Endothelial cell of umbilical vein (primary cell): ENCODE results near the gene NEDD4L. TPM values are rescaled to one million over a fixed set of nuclear protein-coding genes. Genes with fewer than 3 reads are reported as not detected.

Experiments used
- BruUV-seq: library from RNA; stranded (reverse); fragments of 400-500 nt; replicated peaks from 2 replicates; lab custom pipeline; 2021; lab: Mats Ljungman, UMichigan
- CTCF ChIA-PET: fragments of 300-600, 350-600 bp; sonication (Branson Sonifier 250); formaldehyde crosslinking; loops from one replicate; lab custom pipeline; 2021; ENCODE audit warnings: antibody characterized with exemption, inconsistent platforms; lab: Charles Lee
- POLR2A ChIA-PET: fragments of 300-600, 350-600 bp; sonication (Branson Sonifier 250); formaldehyde crosslinking; loops from one replicate; lab custom pipeline; 2021; ENCODE audit warnings: antibody characterized with exemption, inconsistent platforms; lab: Charles Lee
- DNase-seq: peaks from one replicate; pipeline ENCODE4 v3.0.0-alpha.2; 2011; ENCODE audit warnings: low read depth, low spot score
- FAIRE-seq: peaks from 2 replicates; lab custom pipeline; 2011; peaks lifted over from hg19 to GRCh38; lab: Jason Lieb, UNC
- H2AFZ ChIP-seq: 2 replicates; pipeline ENCODE4 v1.6.0; 2012; ENCODE audit warnings: low read depth, low read length, control low read depth, inconsistent platforms
- H3K27ac ChIP-seq: 2 replicates; pipeline ENCODE4 v1.5.1; 2011; ENCODE audit warnings: low read depth, mild to moderate bottlenecking, control low read depth, low read length, moderate library complexity; ENCODE audit not compliant: insufficient read depth
- H3K27me3 ChIP-seq, 2 experiments: 2 replicates each; pipeline versions ENCODE4 v1.6.0 to v1.6.1; 2011; ENCODE audit warnings: low read length in 2 of 2, mixed read lengths in 1 of 2; ENCODE audit not compliant: control insufficient read depth in 2 of 2, insufficient read depth in 2 of 2
- H3K36me3 ChIP-seq, 2 experiments: 2 replicates in 1 of 2; 3 replicates in 1 of 2; pipeline ENCODE4 v1.5.1; 2011; ENCODE audit warnings: low read length in 2 of 2, mild to moderate bottlenecking in 1 of 2, moderate library complexity in 1 of 2; ENCODE audit not compliant: control insufficient read depth in 2 of 2, insufficient read depth in 2 of 2; ENCODE audit errors: extremely low read depth in 1 of 2
- H3K4me1 ChIP-seq: 3 replicates; pipeline ENCODE4 v1.5.1; 2011; ENCODE audit warnings: mild to moderate bottlenecking, low read length; ENCODE audit not compliant: control insufficient read depth, insufficient read depth; ENCODE audit errors: extremely low read depth
- H3K4me2 ChIP-seq: 2 replicates; pipeline ENCODE4 v1.6.1; 2011; ENCODE audit warnings: low read length, control low read depth, mixed read lengths; ENCODE audit not compliant: insufficient read depth
- H3K4me3 ChIP-seq, 3 experiments: fragments of 200-600 bp in 1 of 3; sonication (generic), shearing (Covaris generic) in 1 of 3; replicated peaks in 1 of 3; 2 replicates each; pipeline ENCODE4 v1.5.1; 2011 to 2016; ENCODE audit warnings: control low read depth in 3 of 3, low read length in 3 of 3, mild to moderate bottlenecking in 2 of 3, inconsistent platforms in 1 of 3, low read depth in 1 of 3, moderate library complexity in 1 of 3; ENCODE audit not compliant: insufficient read depth in 1 of 3
- H3K79me2 ChIP-seq: 2 replicates; pipeline ENCODE4 v1.6.0; 2012; ENCODE audit warnings: low read length, inconsistent platforms; ENCODE audit not compliant: control insufficient read depth, insufficient read depth
- H3K9ac ChIP-seq: replicated peaks from 2 replicates; pipeline ENCODE3; 2011; ENCODE audit warnings: low read length, control low read depth; ENCODE audit not compliant: insufficient read depth; ENCODE audit errors: extremely low read depth
- H3K9me1 ChIP-seq: replicated peaks from 3 replicates; pipeline ENCODE4 v1.6.0; 2011; ENCODE audit warnings: mild to moderate bottlenecking, low read length; ENCODE audit not compliant: control insufficient read depth, insufficient read depth; ENCODE audit errors: extremely low read depth
- H3K9me3 ChIP-seq: replicated peaks from 2 replicates; pipeline ENCODE4 v1.5.1; 2012; ENCODE audit warnings: low read length, inconsistent platforms; ENCODE audit not compliant: control insufficient read depth, insufficient read depth
- H4K20me1 ChIP-seq: replicated peaks from 2 replicates; pipeline ENCODE3; 2011; ENCODE audit warnings: mild to moderate bottlenecking, low read length; ENCODE audit not compliant: control insufficient read depth, insufficient read depth; ENCODE audit errors: extremely low read depth
- CTCF ChIP-seq, 2 donors: IDR thresholded peaks; 1 replicate in 1 of 2; 2 replicates in 1 of 2; pipeline ENCODE4 v1.5.1; 2011; ENCODE audit warnings: low read length in 2 of 2, mild to moderate bottlenecking in 2 of 2, moderate library complexity in 2 of 2, control low read depth in 1 of 2, inconsistent platforms in 1 of 2, low read depth in 1 of 2; ENCODE audit not compliant: insufficient read depth in 1 of 2; ENCODE audit errors: extremely low read depth in 1 of 2
- EZH2 ChIP-seq: IDR thresholded peaks from 2 replicates; pipeline ENCODE4 v1.6.1; 2012; ENCODE audit warnings: borderline replicate concordance, low read depth, mild to moderate bottlenecking, moderate library complexity, low read length, inconsistent platforms; ENCODE audit not compliant: severe bottlenecking
- FOS ChIP-seq: IDR thresholded peaks from 2 replicates; pipeline ENCODE4 v1.6.1; 2011; ENCODE audit warnings: mild to moderate bottlenecking, low read length, moderate library complexity, borderline replicate concordance; ENCODE audit not compliant: insufficient read depth
- GATA2 ChIP-seq: IDR thresholded peaks from 2 replicates; pipeline ENCODE4 v1.7.0; 2011; ENCODE audit warnings: low read depth, mild to moderate bottlenecking, moderate library complexity, mixed read lengths, low read length; ENCODE audit not compliant: insufficient read length, insufficient read depth
- JUN ChIP-seq: IDR thresholded peaks from 2 replicates; pipeline ENCODE4 v1.6.1; 2011; ENCODE audit warnings: borderline replicate concordance, low read depth; ENCODE audit not compliant: insufficient read length, insufficient read depth
- MAX ChIP-seq: IDR thresholded peaks from 2 replicates; pipeline ENCODE4 v1.6.1; 2011; ENCODE audit not compliant: insufficient read depth, insufficient read length
- MYC ChIP-seq: IDR thresholded peaks from one replicate; pipeline ENCODE4 v1.6.1; 2011; ENCODE audit warnings: mild to moderate bottlenecking, low read depth, low read length
- POLR2A ChIP-seq: IDR thresholded peaks from 2 replicates; pipeline ENCODE4 v1.6.1; 2012; ENCODE audit warnings: low read depth, mild to moderate bottlenecking, control low read depth, low read length
- POLR2AphosphoS5 ChIP-seq: IDR thresholded peaks from 2 replicates; pipeline ENCODE4 v1.6.1; 2012; ENCODE audit warnings: low read depth, mild to moderate bottlenecking, control low read depth, low read length, moderate library complexity; ENCODE audit not compliant: insufficient read depth
- dilution Hi-C: fragments of 300-500 bp; cut with MboI; formaldehyde crosslinking; loops from one replicate; pipeline ENCODE4 v1.15.0; 2019; ENCODE audit warnings: low sequenced_read_pairs; ENCODE audit not compliant: extremely low pct_ligation_motif_present
- intact Hi-C: fragments of 100-400 bp; cut with micrococcal nuclease; formaldehyde crosslinking; loops from one replicate; pipeline ENCODE4 v1.10.0; 2022
- polyA plus RNA-seq, 4 experiments: library from polyadenylated mRNA; depleted of rRNA in 3 of 4; stranded (reverse) in 3 of 4; unstranded in 1 of 4; fragments of >200 nt; gene quantifications; 2 replicates each; pipeline versions ENCODE4 v1.2.1 to v1.2.3, GENCODE V29; 2011 to 2012; ENCODE audit warnings: missing spikeins in 1 of 4
- total RNA-seq: library from RNA; stranded (reverse); gene quantifications from 2 replicates; pipeline ENCODE4 v1.2.3, GENCODE V29; 2021

Gene NEDD4L
- total and polyA plus RNA-seq, 2 donors (not counting 3 experiments of a cell fraction or from before 2014, with no cell fraction given) = 20.5 to 78.9 TPM

- CTCF ChIA-PET = interaction anchor here (0.7 to 1.2 kb wide), 3 partner anchors 15 to 122 kb away, joined by 3 to 4 read pairs (median 3); no protein-coding TSS in a partner anchor
- Histone ChIP-seq H3K9ac (no peak overlapping the region), H3K79me2 (no peaks in the 10 kb centered on the region), H3K36me3 (no peaks in the 10 kb centered on the region), H3K4me3 (no peak overlapping the region), H3K9me1 (no peaks in the 10 kb centered on the region), H4K20me1 (no peaks in the 10 kb centered on the region), H3K27ac (no peak overlapping the region), H3K9me3 (no peaks in the 10 kb centered on the region), H2AFZ (no peak overlapping the region), H3K4me2 (no peak overlapping the region), H3K4me1 (peaks cover 3% of the 10 kb centered on the region), H3K27me3 (peaks cover 0 to 2% of the 10 kb centered on the region in 2 experiments)
- dilution Hi-C loops = no loop called here
- TF ChIP-seq JUN (no peak), POLR2A (no peak), FOS (peak; percentile 37), POLR2AphosphoS5 (no peak), MAX (no peak)
- DNase-seq (no peak), FAIRE-seq (no peak)
- no TSS peak for BruUV-seq
- POLR2A ChIA-PET = interaction anchor here (0.7 kb wide), 1 partner anchor 25 kb away, joined by 3 read pairs; no protein-coding TSS in a partner anchor
- intact Hi-C loops = no loop called here
Measured at GRCh38 chr18:58004317-58004716, 39.7 kb upstream of the NEDD4L start.

- Histone ChIP-seq H3K9ac (no peak overlapping the region), H2AFZ (no peak overlapping the region), H3K4me1 (peaks cover 3% of the 10 kb centered on the region), H3K79me2 (no peaks in the 10 kb centered on the region), H3K36me3 (no peaks in the 10 kb centered on the region), H3K27me3 (peaks cover 0 to 2% of the 10 kb centered on the region in 2 experiments), H4K20me1 (no peaks in the 10 kb centered on the region), H3K9me3 (no peaks in the 10 kb centered on the region), H3K4me3 (no peak overlapping the region), H3K27ac (no peak overlapping the region), H3K4me2 (no peak overlapping the region), H3K9me1 (no peaks in the 10 kb centered on the region)
- TF ChIP-seq GATA2 (no peak), JUN (no peak), CTCF (IDR thresholded peaks at IDR 0.05; ENCODE audit: extremely low read depth in 1 of 2, insufficient read depth in 1 of 2, low read depth in 1 of 2, low read length in 2 of 2) (no peak), POLR2A (no peak), MAX (no peak), EZH2 (no peak), MYC (no peak), FOS (no peak), POLR2AphosphoS5 (no peak)
- ChIA-PET CTCF (interaction anchor here (0.7 to 1.2 kb wide), 4 partner anchors 16 to 123 kb away, joined by 3 to 4 read pairs (median 4); no protein-coding TSS in a partner anchor), POLR2A (no interaction called here)
- intact Hi-C loops (no loop called here), dilution Hi-C loops (no loop called here)
- BruUV-seq = no TSS peak
- DNase-seq (no peak), FAIRE-seq (no peak)
Measured at GRCh38 chr18:58005011-58005410, 39.0 kb upstream of the NEDD4L start.
